Mammary microvascular endothelial cell (primary cell): ENCODE results near the gene DPPA3. TPM values are rescaled to one million over a fixed set of nuclear protein-coding genes. Genes with fewer than 3 reads are reported as not detected.

Source experiments
- total RNA-seq: library from RNA; depleted of rRNA; stranded (reverse); fragments of >200 nt; gene quantifications from 2 replicates; pipeline ENCODE4 v1.2.3, GENCODE V29; 2015

Gene DPPA3
- not detected in 2 replicates for total RNA-seq

GRCh38 chr12:7711133-7711532, at the start of gene DPPA3:
Gene DPPA3, plus strand, starts transcription at chr12:7711433. Its CDS starts 138 bp downstream, at chr12:7711571.

GRCh38 chr12:7695566-7696197, 15.6 kb upstream of the DPPA3 start, which contains the start of gene GDF3:
Gene GDF3, minus strand, starts transcription at chr12:7695775. Its CDS starts 47 bp downstream, at chr12:7695728.

GRCh38 chr12:7747246-7747645, 36.0 kb downstream of the DPPA3 start, which contains the start of gene CLEC4C:
Gene CLEC4C, minus strand, starts transcription at chr12:7747375. Its CDS starts 27 bp downstream, at chr12:7747348.

Other genes with a start within 250 kb of the DPPA3 start
- not detected in 2 replicates for gene CD163, start 207.7 kb upstream of the DPPA3 start, total RNA-seq
- not detected in 2 replicates for gene APOBEC1, start 45.5 kb upstream of the DPPA3 start, total RNA-seq
- 0.67 and 0.74 TPM in 2 replicates for gene GDF3, start 15.7 kb upstream of the DPPA3 start, total RNA-seq
- gene CLEC4C, start 35.9 kb downstream of the DPPA3 start, total RNA-seq = not detected in 2 replicates
- not detected in 2 replicates for gene NANOGNB, start 53.8 kb downstream of the DPPA3 start, total RNA-seq
- gene NANOG, start 78.0 kb downstream of the DPPA3 start, total RNA-seq = not detected in 2 replicates
- gene SLC2A14, start 161.5 kb downstream of the DPPA3 start, total RNA-seq = not detected in 2 replicates
- gene SLC2A3, start 224.8 kb downstream of the DPPA3 start, total RNA-seq = 13.1 and 13.2 TPM in 2 replicates